GM23248 (cell line): Measurements from ENCODE around the gene PLAAT3.

Experiments
- EZH2 ChIP-seq: fragments of 200-600 bp; sonication (generic); IDR thresholded peaks from 2 replicates; pipeline ENCODE4 v1.6.1; 2018; ENCODE audit warnings: antibody characterized with exemption, mild to moderate bottlenecking; ENCODE audit not compliant: insufficient read depth, poor library complexity, severe bottlenecking
- EZH2phosphoT487 ChIP-seq: fragments of 200-600 bp; sonication (generic); IDR thresholded peaks from 2 replicates; pipeline ENCODE4 v1.6.1; 2018; ENCODE audit warnings: antibody characterized with exemption, moderate library complexity, mild to moderate bottlenecking, low read depth; ENCODE audit not compliant: insufficient read depth

- TF ChIP-seq EZH2 (no peak), EZH2phosphoT487 (no peak)
Measured at GRCh38 chr11:63530021-63530420, 84.2 kb downstream of the PLAAT3 start.
